ENCODE data around the gene LRRC23. TPM values are rescaled to one million over a fixed set of nuclear protein-coding genes. Genes with fewer than 3 reads are reported as not detected.

LRRC23 gene
- polyA plus RNA-seq, 4 donors, result 3.6 to 8.2 (median 4.7) TPM

DNA sequence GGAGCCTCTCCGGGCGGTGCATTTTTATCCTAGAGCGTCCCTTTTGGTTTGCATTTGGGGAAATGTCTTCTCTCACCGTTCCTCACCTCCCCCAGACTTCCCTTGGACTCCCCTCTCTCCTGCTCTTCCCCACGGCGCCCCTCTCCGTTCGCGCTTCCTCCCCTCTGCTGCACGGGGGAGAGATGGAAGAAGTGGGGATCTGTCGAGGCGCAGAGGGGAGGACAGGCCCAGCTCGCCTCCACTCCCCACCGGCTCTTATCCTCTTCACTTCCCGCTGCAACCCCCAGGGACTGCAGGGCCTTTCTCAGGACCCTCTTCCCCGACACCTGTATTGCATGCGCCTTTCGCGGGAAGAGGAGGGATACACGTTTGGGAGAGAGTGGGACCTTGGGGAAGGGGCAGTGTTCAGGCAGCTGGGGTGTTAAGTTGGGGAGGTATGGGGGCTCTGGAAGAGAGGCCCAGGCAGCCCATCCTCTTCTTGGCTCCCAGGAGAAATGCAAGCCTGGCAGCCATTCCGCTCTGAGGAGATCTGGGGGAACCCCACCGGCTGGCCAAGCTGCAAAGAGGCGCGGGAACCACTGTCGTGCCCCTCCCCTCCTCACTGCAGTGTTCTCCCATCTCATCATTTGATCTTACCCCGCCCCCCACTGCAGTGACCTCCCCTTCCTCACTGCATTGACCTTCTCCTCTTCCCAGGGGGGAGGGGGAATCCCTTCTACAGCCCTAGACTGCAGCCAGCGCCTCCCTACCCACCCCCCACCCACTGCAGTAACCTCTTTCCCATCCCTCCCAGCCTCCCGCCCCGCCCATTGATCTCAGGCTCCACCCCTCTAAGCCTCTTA is 10.5 kb downstream of the LRRC23 start:
- peaks cover 0 to 13% (median 5%) of the 10 kb centered on the region in 3 donors for H3K4me1 ChIP-seq (ENCODE audit: control insufficient read depth in 3 of 3, insufficient read depth in 2 of 3, low read depth in 1 of 3, low read length in 2 of 3)
- no peaks in the 10 kb centered on the region for H3K9me3 ChIP-seq (ENCODE audit: control insufficient read depth in 2 of 2, insufficient read depth in 1 of 2, low read depth in 1 of 2, low read length in 1 of 2)
- H3K27ac ChIP-seq (ENCODE audit: low read depth in 1 of 3, low read length in 2 of 3), result peak overlapping the region in 1 of 3 donors; percentile 39
- DNase-seq (no peak), FAIRE-seq (no peak)
- peaks cover 0 to 35% (median 0%) of the 10 kb centered on the region in 3 donors for H3K27me3 ChIP-seq (ENCODE audit: control insufficient read depth in 3 of 3, insufficient read depth in 3 of 3, low read length in 3 of 3)
- peak overlapping the region; percentile 23 to 58 (median 55) for H3K4me3 ChIP-seq (ENCODE audit: low read depth in 1 of 3, low read length in 3 of 3)
- 13 to 20% (median 17%) methylated on average over 25 to 29 of the region's 29 CpGs for WGBS, 3 donors
- peaks cover 0 to 7% (median 0%) of the 10 kb centered on the region in 3 donors for H3K36me3 ChIP-seq (ENCODE audit: control insufficient read depth in 3 of 3, insufficient read depth in 2 of 3, low read depth in 1 of 3, low read length in 3 of 3)

DNA sequence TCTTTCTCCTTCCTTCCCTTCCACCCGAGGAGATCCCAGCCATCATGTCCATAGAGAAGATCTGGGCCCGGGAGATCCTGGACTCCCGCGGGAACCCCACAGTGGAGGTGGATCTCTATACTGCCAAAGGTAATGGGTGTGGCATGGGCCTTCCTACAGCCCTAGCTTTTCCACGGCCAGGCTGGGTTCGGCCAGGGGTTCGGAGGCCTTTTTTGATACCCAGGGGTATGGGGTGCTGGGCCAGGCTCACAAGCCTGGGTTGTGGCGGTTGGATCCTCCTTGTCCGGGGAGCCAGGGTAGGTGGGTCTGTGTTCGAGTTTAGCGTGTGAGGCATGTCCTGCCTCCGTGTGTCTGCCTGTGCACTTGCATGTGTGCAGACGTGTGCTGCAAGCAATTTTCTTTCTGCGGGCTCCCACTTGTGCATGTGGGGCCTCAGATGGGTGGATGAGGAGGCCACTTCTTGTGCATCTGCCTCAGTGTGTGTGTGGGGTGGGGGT is 11.2 kb downstream of the LRRC23 start:
- FAIRE-seq (no peak), DNase-seq (no peak)
- H3K4me1 ChIP-seq (ENCODE audit: control insufficient read depth in 3 of 3, insufficient read depth in 2 of 3, low read depth in 1 of 3, low read length in 2 of 3), result peaks cover 0 to 13% (median 5%) of the 10 kb centered on the region in 3 donors
- peaks cover 0 to 7% (median 0%) of the 10 kb centered on the region in 3 donors for H3K36me3 ChIP-seq (ENCODE audit: control insufficient read depth in 3 of 3, insufficient read depth in 2 of 3, low read depth in 1 of 3, low read length in 3 of 3)
- H3K9me3 ChIP-seq (ENCODE audit: control insufficient read depth in 2 of 2, insufficient read depth in 1 of 2, low read depth in 1 of 2, low read length in 1 of 2), result no peaks in the 10 kb centered on the region
- H3K27me3 ChIP-seq (ENCODE audit: control insufficient read depth in 3 of 3, insufficient read depth in 3 of 3, low read length in 3 of 3), result peaks cover 0 to 35% (median 0%) of the 10 kb centered on the region in 3 donors
- H3K27ac ChIP-seq (ENCODE audit: low read depth in 1 of 3, low read length in 2 of 3), result no peak overlapping the region
- H3K4me3 ChIP-seq (ENCODE audit: low read depth in 1 of 3, low read length in 3 of 3), result no peak overlapping the region
- WGBS, 3 donors, result 62 to 80% (median 80%) methylated on average over 14 of the region's 14 CpGs

DNA sequence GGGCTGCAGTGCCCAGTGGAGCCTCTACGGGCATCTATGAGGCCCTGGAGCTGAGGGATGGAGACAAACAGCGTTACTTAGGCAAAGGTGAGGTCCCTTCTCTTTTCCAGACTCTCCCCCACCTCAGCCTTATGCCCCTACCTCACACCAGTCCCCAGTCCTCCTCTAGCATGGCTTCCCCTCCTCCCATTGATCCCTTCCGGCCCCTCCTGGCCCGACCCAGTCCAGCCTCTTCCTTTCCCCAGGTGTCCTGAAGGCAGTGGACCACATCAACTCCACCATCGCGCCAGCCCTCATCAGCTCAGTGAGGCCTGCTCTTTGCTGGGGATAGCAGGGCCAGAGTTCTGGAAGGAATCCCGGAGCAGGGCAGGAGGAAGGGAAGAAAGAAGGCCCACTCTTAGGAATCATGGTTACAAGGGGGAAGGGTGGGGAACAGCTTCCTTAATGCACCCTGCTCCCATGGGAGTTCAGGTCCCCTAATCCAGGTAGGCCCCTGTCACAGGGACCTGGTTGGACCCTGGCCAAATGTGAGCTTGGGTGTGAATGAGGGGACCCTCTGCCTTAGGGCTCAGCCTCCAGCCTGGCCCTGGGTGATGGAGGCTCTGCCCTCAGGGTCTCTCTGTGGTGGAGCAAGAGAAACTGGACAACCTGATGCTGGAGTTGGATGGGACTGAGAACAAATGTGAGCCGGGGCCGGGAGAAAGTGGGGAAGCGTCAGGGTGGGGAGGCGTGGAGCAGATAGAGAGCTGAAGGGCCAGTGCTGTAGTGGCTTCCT is 12.0 kb downstream of the LRRC23 start:
- no peak for DNase-seq
- Histone ChIP-seq H3K27me3 (ENCODE audit: control insufficient read depth in 3 of 3, insufficient read depth in 3 of 3, low read length in 3 of 3) (peaks cover 0 to 35% (median 0%) of the 10 kb centered on the region in 3 donors), H3K4me3 (ENCODE audit: low read depth in 1 of 3, low read length in 3 of 3) (no peak overlapping the region), H3K36me3 (ENCODE audit: control insufficient read depth in 3 of 3, insufficient read depth in 2 of 3, low read depth in 1 of 3, low read length in 3 of 3) (peaks cover 0 to 7% (median 0%) of the 10 kb centered on the region in 3 donors), H3K27ac (ENCODE audit: low read depth in 1 of 3, low read length in 2 of 3) (no peak overlapping the region), H3K4me1 (ENCODE audit: control insufficient read depth in 3 of 3, insufficient read depth in 2 of 3, low read depth in 1 of 3, low read length in 2 of 3) (peaks cover 0 to 13% (median 5%) of the 10 kb centered on the region in 3 donors), H3K9me3 (ENCODE audit: control insufficient read depth in 2 of 2, insufficient read depth in 1 of 2, low read depth in 1 of 2, low read length in 1 of 2) (no peaks in the 10 kb centered on the region)
- WGBS, 3 donors, result 93 to 95% (median 94%) methylated on average over 11 of the region's 11 CpGs
- FAIRE-seq, result no peak

DNA sequence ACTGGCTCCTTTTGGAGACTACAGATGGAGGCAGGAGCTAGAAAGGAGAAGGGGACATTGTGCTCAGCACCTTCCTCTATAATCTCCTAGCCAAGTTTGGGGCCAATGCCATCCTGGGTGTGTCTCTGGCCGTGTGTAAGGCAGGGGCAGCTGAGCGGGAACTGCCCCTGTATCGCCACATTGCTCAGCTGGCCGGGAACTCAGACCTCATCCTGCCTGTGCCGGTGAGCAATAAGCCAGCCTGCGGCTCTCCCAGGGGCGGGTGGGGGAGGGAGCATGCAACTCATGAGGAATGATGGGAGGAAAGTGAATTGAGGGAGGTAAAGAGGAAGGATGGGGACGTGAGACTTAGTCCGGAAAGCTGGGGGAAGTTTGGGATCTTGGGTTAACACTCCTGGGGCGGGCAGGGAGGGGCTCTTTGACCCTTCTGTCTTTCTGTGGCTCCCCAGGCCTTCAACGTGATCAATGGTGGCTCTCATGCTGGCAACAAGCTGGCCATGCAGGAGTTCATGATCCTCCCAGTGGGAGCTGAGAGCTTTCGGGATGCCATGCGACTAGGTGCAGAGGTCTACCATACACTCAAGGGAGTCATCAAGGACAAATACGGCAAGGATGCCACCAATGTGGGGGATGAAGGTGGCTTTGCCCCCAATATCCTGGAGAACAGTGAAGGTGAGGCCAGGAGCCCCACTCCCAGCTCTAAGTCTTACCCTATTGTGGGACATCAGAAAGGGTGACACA is 13.0 kb downstream of the LRRC23 start:
- FAIRE-seq (no peak), DNase-seq (no peak)
- Histone ChIP-seq H3K27ac (ENCODE audit: low read depth in 1 of 3, low read length in 2 of 3) (no peak overlapping the region), H3K36me3 (ENCODE audit: control insufficient read depth in 3 of 3, insufficient read depth in 2 of 3, low read depth in 1 of 3, low read length in 3 of 3) (peaks cover 0 to 10% (median 0%) of the 10 kb centered on the region in 3 donors), H3K4me3 (ENCODE audit: low read depth in 1 of 3, low read length in 3 of 3) (no peak overlapping the region), H3K4me1 (ENCODE audit: control insufficient read depth in 3 of 3, insufficient read depth in 2 of 3, low read depth in 1 of 3, low read length in 2 of 3) (peaks cover 0 to 13% (median 5%) of the 10 kb centered on the region in 3 donors), H3K27me3 (ENCODE audit: control insufficient read depth in 3 of 3, insufficient read depth in 3 of 3, low read length in 3 of 3) (peaks cover 0 to 27% (median 0%) of the 10 kb centered on the region in 3 donors), H3K9me3 (ENCODE audit: control insufficient read depth in 2 of 2, insufficient read depth in 1 of 2, low read depth in 1 of 2, low read length in 1 of 2) (no peaks in the 10 kb centered on the region)
- 83 to 85% (median 84%) methylated on average over 14 of the region's 14 CpGs for WGBS, 3 donors

DNA sequence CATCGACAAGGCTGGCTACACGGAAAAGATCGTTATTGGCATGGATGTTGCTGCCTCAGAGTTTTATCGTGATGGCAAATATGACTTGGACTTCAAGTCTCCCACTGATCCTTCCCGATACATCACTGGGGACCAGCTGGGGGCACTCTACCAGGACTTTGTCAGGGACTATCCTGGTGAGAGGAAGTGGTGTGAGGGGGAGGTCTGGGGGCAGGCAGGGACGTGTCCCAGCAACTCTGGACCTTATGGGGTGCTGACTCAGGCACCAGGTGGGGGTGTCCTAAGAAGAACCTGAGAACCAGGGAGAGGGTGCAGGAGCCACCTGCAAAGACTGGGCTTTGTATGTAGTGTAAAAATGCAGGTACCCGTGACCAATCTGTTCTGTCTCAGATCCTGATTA is 15.0 kb downstream of the LRRC23 start:
- H3K4me3 ChIP-seq (ENCODE audit: low read depth in 1 of 3, low read length in 3 of 3), result no peak overlapping the region
- peaks cover 0 to 9% (median 5%) of the 10 kb centered on the region in 3 donors for H3K4me1 ChIP-seq (ENCODE audit: control insufficient read depth in 3 of 3, insufficient read depth in 2 of 3, low read depth in 1 of 3, low read length in 2 of 3)
- DNase-seq (no peak), FAIRE-seq (no peak)
- 61 to 81% (median 75%) methylated on average over 7 of the region's 7 CpGs for WGBS, 3 donors
- H3K27ac ChIP-seq (ENCODE audit: low read depth in 1 of 3, low read length in 2 of 3), result no peak overlapping the region
- no peaks in the 10 kb centered on the region for H3K9me3 ChIP-seq (ENCODE audit: control insufficient read depth in 2 of 2, insufficient read depth in 1 of 2, low read depth in 1 of 2, low read length in 1 of 2)
- H3K27me3 ChIP-seq (ENCODE audit: control insufficient read depth in 3 of 3, insufficient read depth in 3 of 3, low read length in 3 of 3), result peaks cover 0 to 11% (median 0%) of the 10 kb centered on the region in 3 donors
- H3K36me3 ChIP-seq (ENCODE audit: control insufficient read depth in 3 of 3, insufficient read depth in 2 of 3, low read depth in 1 of 3, low read length in 3 of 3), result peaks cover 0 to 10% (median 0%) of the 10 kb centered on the region in 3 donors

DNA sequence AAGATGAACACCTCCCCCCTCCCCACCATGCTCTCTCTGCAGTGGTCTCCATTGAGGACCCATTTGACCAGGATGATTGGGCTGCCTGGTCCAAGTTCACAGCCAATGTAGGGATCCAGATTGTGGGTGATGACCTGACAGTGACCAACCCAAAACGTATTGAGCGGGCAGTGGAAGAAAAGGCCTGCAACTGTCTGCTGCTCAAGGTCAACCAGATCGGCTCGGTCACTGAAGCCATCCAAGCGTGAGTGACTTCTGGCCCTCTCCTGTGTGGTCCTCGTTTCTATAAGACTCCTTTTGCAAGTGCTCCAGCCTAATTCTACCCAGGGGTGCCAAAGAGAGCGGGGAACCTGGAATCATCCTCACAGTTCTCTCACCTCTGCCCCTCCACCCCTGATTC is 16.9 kb downstream of the LRRC23 start:
- no peak overlapping the region for H3K27ac ChIP-seq (ENCODE audit: low read depth in 1 of 3, low read length in 2 of 3)
- no peak overlapping the region for H3K4me3 ChIP-seq (ENCODE audit: low read depth in 1 of 3, low read length in 3 of 3)
- H3K36me3 ChIP-seq (ENCODE audit: control insufficient read depth in 3 of 3, insufficient read depth in 2 of 3, low read depth in 1 of 3, low read length in 3 of 3), result peaks cover 0 to 6% (median 0%) of the 10 kb centered on the region in 3 donors
- H3K4me1 ChIP-seq (ENCODE audit: control insufficient read depth in 3 of 3, insufficient read depth in 2 of 3, low read depth in 1 of 3, low read length in 2 of 3), result peaks cover 3 to 18% (median 7%) of the 10 kb centered on the region in 3 donors
- FAIRE-seq (no peak), DNase-seq (no peak)
- H3K27me3 ChIP-seq (ENCODE audit: control insufficient read depth in 3 of 3, insufficient read depth in 3 of 3, low read length in 3 of 3), result no peaks in the 10 kb centered on the region
- WGBS, 3 donors, result 83 to 89% (median 88%) methylated on average over 7 of the region's 7 CpGs
- no peaks in the 10 kb centered on the region for H3K9me3 ChIP-seq (ENCODE audit: control insufficient read depth in 2 of 2, insufficient read depth in 1 of 2, low read depth in 1 of 2, low read length in 1 of 2)

DNA sequence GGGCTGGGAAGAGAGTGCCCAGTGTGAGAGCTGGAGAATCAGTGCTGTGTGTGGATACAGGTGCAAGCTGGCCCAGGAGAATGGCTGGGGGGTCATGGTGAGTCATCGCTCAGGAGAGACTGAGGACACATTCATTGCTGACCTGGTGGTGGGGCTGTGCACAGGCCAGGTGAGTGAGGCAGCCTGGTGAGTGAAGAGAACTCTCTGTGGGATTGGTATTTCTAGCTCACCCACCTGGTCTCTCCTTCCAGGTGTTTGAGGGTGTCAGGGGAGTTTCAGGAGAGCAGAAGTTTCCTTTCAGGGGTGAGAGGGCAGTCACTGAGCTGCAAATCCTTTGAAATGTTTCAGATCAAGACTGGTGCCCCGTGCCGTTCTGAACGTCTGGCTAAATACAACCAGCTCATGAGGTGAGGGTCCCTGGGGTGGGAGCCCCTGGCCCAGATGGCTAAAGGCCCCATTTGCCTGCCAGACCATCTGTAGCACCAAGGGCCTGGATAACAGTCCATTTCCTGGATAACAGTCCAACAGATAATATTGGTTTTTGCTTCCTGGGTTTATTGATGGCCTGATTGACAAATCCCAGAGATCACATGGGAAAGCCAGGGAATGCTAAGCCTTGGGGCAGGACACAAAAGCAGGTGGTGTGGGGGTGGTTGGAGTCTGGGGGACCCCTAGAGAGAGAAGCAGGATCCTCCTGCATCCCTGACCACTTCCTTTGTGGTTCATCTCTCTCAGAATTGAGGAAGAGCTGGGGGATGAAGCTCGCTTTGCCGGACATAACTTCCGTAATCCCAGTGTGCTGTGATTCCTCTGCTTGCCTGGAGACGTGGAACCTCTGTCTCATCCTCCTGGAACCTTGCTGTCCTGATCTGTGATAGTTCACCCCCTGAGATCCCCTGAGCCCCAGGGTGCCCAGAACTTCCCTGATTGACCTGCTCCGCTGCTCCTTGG is 17.6 kb downstream of the LRRC23 start:
- DNase-seq, result no peak
- Histone ChIP-seq H3K4me3 (ENCODE audit: low read depth in 1 of 3, low read length in 3 of 3) (no peak overlapping the region), H3K4me1 (ENCODE audit: control insufficient read depth in 3 of 3, insufficient read depth in 2 of 3, low read depth in 1 of 3, low read length in 2 of 3) (peaks cover 3 to 24% (median 7%) of the 10 kb centered on the region in 3 donors), H3K9me3 (ENCODE audit: control insufficient read depth in 2 of 2, insufficient read depth in 1 of 2, low read depth in 1 of 2, low read length in 1 of 2) (no peaks in the 10 kb centered on the region), H3K27me3 (ENCODE audit: control insufficient read depth in 3 of 3, insufficient read depth in 3 of 3, low read length in 3 of 3) (no peaks in the 10 kb centered on the region), H3K36me3 (ENCODE audit: control insufficient read depth in 3 of 3, insufficient read depth in 2 of 3, low read depth in 1 of 3, low read length in 3 of 3) (peaks cover 0 to 3% (median 0%) of the 10 kb centered on the region in 3 donors), H3K27ac (ENCODE audit: low read depth in 1 of 3, low read length in 2 of 3) (peak overlapping the region in 1 of 3 donors; percentile 8)
- FAIRE-seq, result no peak
- 81 to 88% (median 86%) methylated on average over 9 of the region's 9 CpGs for WGBS, 3 donors
